Duodenal mucosa (tissue), 2 donors: ENCODE data around the gene LRRC25.

Experiments
- H3K27ac ChIP-seq: one replicate; pipeline ENCODE4 v1.7.0; 2013; ENCODE audit warnings: low read depth, low read length
- H3K27me3 ChIP-seq, 2 donors: one replicate each; pipeline ENCODE4 v1.7.0; 2013; ENCODE audit warnings: low read length in 2 of 2, control low read depth in 1 of 2; ENCODE audit not compliant: insufficient read depth in 2 of 2, control insufficient read depth in 1 of 2
- H3K36me3 ChIP-seq, 2 donors: one replicate each; pipeline ENCODE4 v1.7.0; 2013; ENCODE audit warnings: low read length in 2 of 2, control low read depth in 1 of 2; ENCODE audit not compliant: insufficient read depth in 2 of 2, control insufficient read depth in 1 of 2
- H3K4me1 ChIP-seq, 2 donors: one replicate each; pipeline ENCODE4 v1.7.0; 2013; ENCODE audit warnings: low read length in 2 of 2, control low read depth in 1 of 2; ENCODE audit not compliant: insufficient read depth in 2 of 2, control insufficient read depth in 1 of 2
- H3K4me3 ChIP-seq, 2 donors: one replicate each; pipeline ENCODE4 v1.7.0; 2013; ENCODE audit warnings: low read length in 2 of 2, low read depth in 1 of 2
- H3K9ac ChIP-seq, 2 donors: one replicate each; pipeline ENCODE4 v1.7.0; 2013; ENCODE audit warnings: low read length in 2 of 2, low read depth in 1 of 2
- H3K9me3 ChIP-seq, 2 donors: one replicate each; pipeline ENCODE4 v1.7.0; 2013; ENCODE audit warnings: low read length in 2 of 2, control low read depth in 1 of 2; ENCODE audit not compliant: control insufficient read depth in 1 of 2

Gene LRRC25

GRCh38 chr19:18428787-18429674, 31.6 kb upstream of the LRRC25 start:
- Histone ChIP-seq H3K27ac (peak overlapping the region; percentile 32), H3K27me3 (no peaks in the 10 kb centered on the region), H3K4me3 (peak overlapping the region in 1 of 2 donors; percentile 28), H3K4me1 (peaks cover 6 to 10% of the 10 kb centered on the region in 2 donors), H3K36me3 (no peaks in the 10 kb centered on the region), H3K9me3 (no peaks in the 10 kb centered on the region), H3K9ac (no peak overlapping the region)

- no peaks in the 10 kb centered on the region for H3K36me3 ChIP-seq
- no peaks in the 10 kb centered on the region for H3K9me3 ChIP-seq
- H3K27ac ChIP-seq = no peak overlapping the region
- H3K4me1 ChIP-seq = peaks cover 13 to 16% of the 10 kb centered on the region in 2 donors
- no peaks in the 10 kb centered on the region for H3K27me3 ChIP-seq
- H3K4me3 ChIP-seq = no peak overlapping the region
- H3K9ac ChIP-seq = no peak overlapping the region
These were observed 30.9 kb upstream of the LRRC25 start for GRCh38 chr19:18428173-18428786.

- Histone ChIP-seq H3K27me3 (no peaks in the 10 kb centered on the region), H3K36me3 (peaks cover 0 to 2% of the 10 kb centered on the region in 2 donors), H3K9ac (no peak overlapping the region), H3K9me3 (no peaks in the 10 kb centered on the region), H3K4me1 (peaks cover 19 to 21% of the 10 kb centered on the region in 2 donors), H3K4me3 (no peak overlapping the region), H3K27ac (no peak overlapping the region)
These were observed 30.3 kb upstream of the LRRC25 start for GRCh38 chr19:18427743-18428113.

- Histone ChIP-seq H3K4me3 (no peak overlapping the region), H3K9me3 (no peaks in the 10 kb centered on the region), H3K36me3 (peaks cover 0 to 5% of the 10 kb centered on the region in 2 donors), H3K4me1 (peaks cover 20 to 27% of the 10 kb centered on the region in 2 donors), H3K9ac (no peak overlapping the region), H3K27me3 (no peaks in the 10 kb centered on the region), H3K27ac (no peak overlapping the region)
These were observed 29.8 kb upstream of the LRRC25 start for GRCh38 chr19:18427080-18427742.

GRCh38 chr19:18426416-18426767, 29.0 kb upstream of the LRRC25 start:
- H3K9me3 ChIP-seq = no peaks in the 10 kb centered on the region
- no peak overlapping the region for H3K4me3 ChIP-seq
- H3K9ac ChIP-seq = no peak overlapping the region
- no peaks in the 10 kb centered on the region for H3K27me3 ChIP-seq
- peaks cover 23 to 31% of the 10 kb centered on the region in 2 donors for H3K4me1 ChIP-seq
- H3K27ac ChIP-seq = no peak overlapping the region
- peaks cover 0 to 5% of the 10 kb centered on the region in 2 donors for H3K36me3 ChIP-seq

- H3K27me3 ChIP-seq = no peaks in the 10 kb centered on the region
- peak overlapping the region; percentile 50 for H3K27ac ChIP-seq
- H3K4me1 ChIP-seq = peaks cover 29 to 37% of the 10 kb centered on the region in 2 donors
- no peak overlapping the region for H3K9ac ChIP-seq
- H3K9me3 ChIP-seq = no peaks in the 10 kb centered on the region
- peaks cover 0 to 5% of the 10 kb centered on the region in 2 donors for H3K36me3 ChIP-seq
- H3K4me3 ChIP-seq = no peak overlapping the region
These were observed 28.3 kb upstream of the LRRC25 start for GRCh38 chr19:18425515-18426415.

GRCh38 chr19:18424890-18425514, 27.6 kb upstream of the LRRC25 start:
- no peaks in the 10 kb centered on the region for H3K9me3 ChIP-seq
- H3K4me1 ChIP-seq = peaks cover 30 to 44% of the 10 kb centered on the region in 2 donors
- peaks cover 0 to 5% of the 10 kb centered on the region in 2 donors for H3K36me3 ChIP-seq
- H3K4me3 ChIP-seq = no peak overlapping the region
- no peak overlapping the region for H3K27ac ChIP-seq
- no peak overlapping the region for H3K9ac ChIP-seq
- H3K27me3 ChIP-seq = no peaks in the 10 kb centered on the region

- H3K4me1 ChIP-seq = peaks cover 30 to 44% of the 10 kb centered on the region in 2 donors
- no peaks in the 10 kb centered on the region for H3K27me3 ChIP-seq
- peaks cover 0 to 5% of the 10 kb centered on the region in 2 donors for H3K36me3 ChIP-seq
- H3K9ac ChIP-seq = peak overlapping the region in 1 of 2 donors; percentile 12
- no peak overlapping the region for H3K27ac ChIP-seq
- H3K4me3 ChIP-seq = no peak overlapping the region
- H3K9me3 ChIP-seq = no peaks in the 10 kb centered on the region
These were observed 26.9 kb upstream of the LRRC25 start for GRCh38 chr19:18424122-18424889.
